GM21367 (cell line): ENCODE results near the gene PRDX4.
"Not testable (repeated sequence)": the region's sequence is repeated elsewhere in the genome, so short reads cannot be mapped to it uniquely, and the experiment has no call there.

Experiments
- ATAC-seq: cut with Tn5 transposase; IDR thresholded peaks from one replicate; pipeline ENCODE4 v1.9.1; 2021; ENCODE audit not compliant: unreplicated experiment

The PRDX4 gene

DNA sequence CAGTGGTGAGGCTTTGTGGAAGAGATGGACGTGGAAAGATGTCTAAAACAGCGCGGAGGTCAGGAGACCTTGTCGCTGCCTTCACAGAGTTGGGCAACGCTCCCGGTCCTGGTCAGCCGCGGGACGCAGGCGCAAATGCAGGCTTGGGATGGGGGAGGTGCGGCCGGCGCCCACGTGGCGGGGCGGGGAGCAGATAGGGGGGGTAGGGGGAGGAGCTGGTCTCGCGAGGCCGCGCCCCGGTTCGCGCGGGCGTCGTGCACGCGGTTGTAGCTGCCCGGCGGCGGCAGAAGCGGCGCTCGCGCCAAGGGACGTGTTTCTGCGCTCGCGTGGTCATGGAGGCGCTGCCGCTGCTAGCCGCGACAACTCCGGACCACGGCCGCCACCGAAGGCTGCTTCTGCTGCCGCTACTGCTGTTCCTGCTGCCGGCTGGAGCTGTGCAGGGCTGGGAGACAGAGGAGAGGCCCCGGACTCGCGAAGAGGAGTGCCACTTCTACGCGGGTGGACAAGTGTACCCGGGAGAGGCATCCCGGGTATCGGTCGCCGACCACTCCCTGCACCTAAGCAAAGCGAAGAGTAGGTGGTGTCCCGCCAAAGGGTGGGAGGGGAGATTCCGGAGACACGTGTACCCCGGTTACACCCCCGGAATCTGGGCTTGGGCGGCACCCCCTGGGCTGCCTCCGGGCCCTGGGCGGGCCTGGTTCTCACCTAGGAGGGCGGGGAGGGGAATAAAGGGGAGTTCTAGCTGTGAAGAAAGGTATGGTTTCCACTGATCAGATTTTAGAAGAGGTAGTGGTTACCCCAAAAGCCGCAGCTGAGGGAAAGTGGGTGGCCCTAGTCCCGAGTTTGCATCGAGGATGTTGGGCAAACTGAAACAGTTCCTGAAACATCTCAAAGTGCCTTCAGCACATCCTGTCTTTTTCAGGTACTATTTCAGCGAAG, at the start of gene PRDX4:
TSS of gene PRDX4 (plus strand) at position 255 of the 939 bp plus-strand sequence. CDS start at position 333, 78 bp downstream.
- ATAC-seq, result peak; percentile 50

DNA sequence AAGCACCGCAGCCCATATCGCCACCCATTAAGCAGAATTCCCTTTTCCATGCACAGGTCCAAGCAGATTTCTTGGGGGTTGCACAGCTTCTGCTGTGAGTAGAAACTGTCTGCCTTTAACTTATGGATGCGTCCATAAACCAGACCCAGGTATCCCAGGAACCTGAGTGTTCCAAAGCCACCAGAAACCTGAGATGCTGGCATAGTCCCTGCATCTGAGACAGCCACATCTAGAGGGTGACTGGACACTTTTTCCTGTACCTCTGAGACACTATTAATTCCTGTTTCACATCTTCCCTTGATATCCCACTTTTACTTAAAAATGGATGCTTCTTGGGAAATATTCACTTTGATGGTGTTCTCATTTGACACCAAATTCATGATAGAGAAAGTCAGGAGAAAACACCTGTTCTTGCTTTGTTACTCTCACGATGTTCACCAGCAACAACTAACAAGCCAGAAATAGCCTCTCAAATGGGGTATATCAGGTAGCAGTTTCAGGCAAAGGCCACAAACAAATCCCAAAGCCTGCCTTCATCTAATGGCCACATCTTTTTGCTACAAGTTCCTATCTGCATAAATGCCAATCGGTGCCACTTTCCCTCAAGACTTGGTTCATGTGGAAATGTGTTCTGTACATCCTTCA, 45.5 kb upstream of the PRDX4 start:
- no peak for ATAC-seq

DNA sequence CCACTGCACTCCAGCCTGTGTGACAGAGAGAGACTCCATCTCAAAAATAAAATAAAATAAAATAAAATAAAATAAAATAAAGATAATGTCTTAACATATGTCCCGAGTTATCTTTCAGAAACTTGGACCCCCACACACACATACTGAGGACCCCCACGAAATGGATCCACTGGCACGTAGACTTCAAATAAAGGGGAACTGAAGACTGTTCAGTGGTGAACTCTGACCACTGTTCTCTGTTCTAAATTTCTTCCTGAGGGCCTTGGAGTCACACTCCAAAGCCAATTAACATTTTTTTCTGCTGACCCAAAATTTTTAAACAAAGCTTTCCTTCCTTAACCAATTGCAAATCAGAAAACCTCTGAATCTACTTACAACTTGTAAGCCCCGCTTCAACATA, 43.5 kb upstream of the PRDX4 start:
- ATAC-seq, result no peak

DNA sequence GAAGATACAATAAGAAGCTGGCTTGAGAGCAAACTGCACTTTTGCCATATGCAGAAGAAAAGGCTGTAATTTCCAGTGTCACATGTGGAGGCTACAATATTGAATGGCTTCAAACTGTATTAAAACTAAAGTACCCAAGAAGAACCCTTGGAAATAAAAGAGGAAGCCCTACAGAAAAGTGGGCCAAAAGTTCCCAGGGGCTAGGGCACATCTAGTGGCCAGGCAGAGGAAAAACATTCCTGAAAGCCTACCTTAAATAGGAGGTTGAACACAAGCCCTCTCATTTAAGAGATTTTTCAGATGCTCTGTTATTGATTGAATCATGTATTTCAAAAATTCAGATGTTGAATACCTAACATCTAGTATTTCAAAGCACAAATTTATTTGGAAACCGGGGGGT, 40.6 kb upstream of the PRDX4 start:
- no peak for ATAC-seq

DNA sequence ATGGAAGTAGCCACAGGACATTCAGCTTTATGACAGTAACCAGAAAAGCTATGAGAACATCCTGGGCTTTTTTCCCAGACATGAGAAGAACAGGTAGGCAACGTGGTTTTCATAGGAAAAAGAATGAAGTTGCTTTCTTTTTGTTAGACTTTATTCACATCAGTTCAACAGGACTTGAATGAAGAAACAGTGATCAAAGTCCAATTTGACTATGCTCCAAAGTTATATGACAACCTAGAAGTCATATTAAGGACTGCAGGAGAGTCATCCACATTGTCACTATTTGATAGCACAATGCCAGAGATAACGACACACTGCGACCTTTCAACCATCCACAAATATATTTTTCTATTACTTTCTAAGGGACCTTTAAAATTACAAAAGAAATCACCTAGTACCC, 39.2 kb upstream of the PRDX4 start:
- ATAC-seq, result no peak

DNA sequence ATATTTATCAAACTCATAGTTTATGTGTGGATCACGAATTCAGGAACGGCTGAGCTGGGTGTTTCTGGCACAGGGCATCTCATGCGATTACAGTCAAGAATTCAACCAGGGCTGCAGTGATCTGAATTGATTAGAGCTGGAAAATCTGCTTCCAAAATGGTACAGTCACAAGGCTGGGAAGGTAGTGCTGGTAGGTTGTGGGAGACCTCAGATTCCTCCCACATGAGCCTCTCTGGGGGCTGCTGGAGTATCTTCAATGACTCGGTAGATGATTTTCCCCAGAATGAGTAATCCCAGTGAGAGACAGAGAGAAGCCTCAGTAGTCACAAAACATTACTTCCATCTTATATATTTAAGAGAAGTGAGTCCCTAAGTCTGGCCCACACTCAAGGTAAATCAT, 36.2 kb upstream of the PRDX4 start:
- no peak for ATAC-seq

DNA sequence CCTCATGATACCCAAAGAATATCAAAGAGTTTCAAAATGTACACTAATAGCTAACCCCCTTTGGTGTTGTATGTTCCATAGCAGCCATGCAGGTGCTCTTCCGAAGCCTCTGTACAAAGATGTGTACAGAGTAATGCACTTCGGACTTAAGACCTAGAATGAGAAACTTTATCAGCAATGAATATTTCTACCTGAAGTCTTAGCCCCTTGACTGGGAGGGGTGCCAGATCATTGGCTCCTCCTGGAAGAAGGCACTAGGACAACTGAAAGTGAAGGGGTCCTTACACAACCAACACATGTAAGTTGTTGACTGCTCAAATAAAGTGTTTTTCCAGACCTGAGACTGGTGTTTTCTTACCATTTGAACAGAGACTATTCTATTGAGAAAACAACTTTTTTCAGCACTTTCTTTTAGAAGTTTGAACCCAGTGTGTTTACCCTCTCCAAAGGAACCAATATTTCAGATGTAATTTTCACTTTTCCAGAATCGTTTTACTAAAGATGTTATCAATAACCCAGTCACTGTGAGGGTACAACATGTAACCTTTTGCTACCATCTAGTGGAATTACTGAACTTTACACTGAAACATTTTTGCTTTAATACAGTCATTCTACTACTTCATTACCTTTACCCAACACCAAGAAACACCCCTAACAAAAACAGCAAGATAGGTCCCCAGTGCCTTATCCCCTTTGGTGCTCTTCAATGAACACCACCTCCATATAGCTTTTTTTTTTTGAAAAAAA, 33.3 kb upstream of the PRDX4 start:
- ATAC-seq, result no peak

DNA sequence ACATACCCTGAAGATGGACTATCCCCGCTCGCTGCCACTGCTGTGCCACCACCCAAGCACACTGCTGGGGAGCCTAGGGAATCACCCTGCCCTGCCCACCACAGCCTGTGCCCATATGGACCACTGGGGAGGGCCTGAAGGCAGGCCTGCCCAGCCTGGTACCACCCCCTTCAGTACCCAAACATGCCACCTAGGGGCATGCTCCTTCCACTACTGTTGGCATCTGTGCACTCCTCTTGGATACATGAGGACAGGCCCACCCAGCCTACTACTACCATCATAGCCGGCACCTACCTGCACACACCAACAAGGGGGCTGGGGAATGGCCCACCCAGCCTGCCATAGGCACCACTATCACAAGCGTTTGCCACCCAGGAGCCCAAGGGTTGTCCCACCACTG, 30.1 kb upstream of the PRDX4 start:
- no peak for ATAC-seq

DNA sequence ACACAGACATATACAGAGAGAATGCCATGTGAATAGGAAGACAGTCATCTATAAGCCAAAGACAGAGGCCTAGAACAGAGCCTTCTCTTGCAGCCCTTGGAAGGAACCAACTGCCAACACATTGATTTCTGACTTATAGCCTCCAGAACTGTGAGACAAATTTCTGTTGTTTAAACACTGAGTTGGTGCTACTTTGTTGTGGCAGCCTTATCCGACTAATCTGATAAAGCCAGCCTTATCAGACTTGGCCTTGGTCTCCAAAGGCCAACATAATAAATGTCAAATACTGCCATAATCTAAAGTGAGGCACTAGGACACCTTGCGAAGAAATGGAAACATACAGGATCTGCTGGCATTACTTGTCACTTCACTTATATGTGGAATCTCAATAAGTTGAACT, 24.3 kb upstream of the PRDX4 start:
- ATAC-seq, result no peak

DNA sequence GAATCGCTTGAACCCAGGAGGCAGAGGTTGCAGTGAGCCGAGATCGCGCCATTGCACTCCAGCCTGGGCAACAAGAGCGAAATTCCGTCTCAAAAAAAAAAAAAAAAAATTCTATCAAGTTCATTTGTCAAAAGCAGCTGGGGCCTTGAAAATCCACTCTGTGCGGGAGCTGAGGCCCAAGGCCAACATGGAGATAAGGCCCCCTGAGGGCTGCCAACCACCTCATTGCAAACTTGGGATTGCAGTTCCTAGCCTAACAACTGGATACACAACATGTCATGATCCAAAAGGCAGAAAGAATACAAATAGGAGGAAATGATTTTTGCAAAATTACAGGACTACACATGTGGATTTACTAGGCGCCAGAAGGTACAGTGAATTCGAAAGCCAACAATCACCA, 22.5 kb upstream of the PRDX4 start:
- ATAC-seq, result no peak

DNA sequence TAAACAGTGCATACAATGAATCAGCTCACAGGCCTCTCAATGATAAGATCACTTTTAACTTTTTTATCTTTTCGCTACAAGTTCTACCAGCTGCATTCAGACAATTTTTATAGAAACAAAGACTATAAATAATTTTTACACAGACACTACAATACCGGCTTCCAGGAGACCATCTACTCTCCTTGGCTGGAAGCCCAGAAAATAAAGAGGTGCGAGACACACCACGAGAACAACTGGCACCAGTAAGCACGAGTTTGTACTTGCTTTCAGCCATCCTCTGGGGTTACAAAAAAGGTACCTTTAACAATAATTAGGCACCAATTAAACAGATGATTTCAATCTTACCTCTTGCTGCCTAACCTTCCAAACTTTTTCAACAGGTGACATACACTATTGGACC, 11.2 kb upstream of the PRDX4 start:
- no peak for ATAC-seq

DNA sequence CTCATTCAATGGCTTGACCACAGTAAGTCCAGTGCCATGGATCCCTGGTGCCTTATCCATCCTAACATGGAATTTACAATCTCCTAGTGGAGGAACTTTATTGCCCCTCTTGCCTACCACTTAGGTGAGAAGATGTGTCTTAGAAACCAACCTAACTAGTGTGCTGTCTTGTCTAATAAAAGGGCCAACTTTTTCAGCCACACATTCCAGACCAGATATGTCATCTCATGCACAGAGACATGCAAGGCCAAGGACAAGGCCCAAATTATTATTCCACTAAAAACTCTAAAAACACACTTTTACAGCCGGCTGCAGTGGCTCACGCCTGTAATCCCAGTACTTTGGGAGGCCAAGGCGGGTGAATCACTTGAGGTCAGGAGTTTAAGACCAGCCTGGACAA, 10.6 kb upstream of the PRDX4 start:
- no peak for ATAC-seq

DNA sequence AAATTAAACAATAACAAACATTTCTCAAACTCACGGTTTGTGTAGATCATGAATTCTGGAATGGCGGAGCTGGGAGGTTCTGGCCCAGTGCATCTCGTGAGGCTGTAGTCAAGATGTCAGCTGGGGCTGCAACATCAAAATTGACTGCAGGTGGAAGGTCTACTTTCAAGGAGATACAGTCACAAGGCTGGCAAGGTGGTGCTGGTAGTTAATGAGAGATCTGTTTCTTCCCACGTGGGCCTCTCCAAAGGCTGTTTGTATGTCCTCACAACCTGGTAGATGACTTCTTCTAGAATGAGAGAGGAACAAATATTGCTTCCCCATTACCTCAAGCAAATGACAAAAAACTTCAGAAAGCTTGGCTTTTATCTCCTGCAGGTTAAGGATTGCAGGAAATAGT, 8.0 kb upstream of the PRDX4 start:
- ATAC-seq, result no peak

DNA sequence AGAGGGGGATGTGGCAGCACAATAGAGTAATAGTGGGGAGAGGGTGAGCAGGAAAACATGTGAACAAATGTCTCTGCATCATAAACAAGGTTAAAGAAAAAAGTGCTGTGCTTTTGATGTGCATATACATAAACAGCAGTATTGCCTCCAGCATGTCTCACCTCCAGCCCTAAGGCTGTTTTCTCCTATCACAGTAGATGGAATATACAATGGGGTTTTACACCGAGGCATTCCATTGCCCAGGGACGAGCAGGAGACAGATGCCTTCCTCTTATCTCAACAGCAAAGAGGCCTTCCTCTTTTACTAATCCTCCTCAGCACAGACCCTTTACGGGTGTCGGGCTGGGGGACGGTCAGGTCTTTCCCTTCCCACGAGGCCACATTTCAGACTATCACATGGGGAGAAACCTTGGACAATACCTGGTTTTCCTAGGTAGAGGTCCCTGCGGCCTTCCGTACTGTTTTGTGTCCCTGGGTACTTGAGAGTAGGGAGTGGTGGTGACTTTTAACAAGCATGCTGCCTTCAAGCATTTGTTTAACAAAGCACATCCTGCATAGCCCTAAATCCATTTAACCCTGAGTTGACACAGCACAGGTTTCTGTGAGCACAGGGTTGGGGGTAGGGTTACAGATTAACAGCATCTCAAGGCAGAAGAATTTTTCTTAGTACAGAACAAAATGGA, 7.1 kb upstream of the PRDX4 start:
- ATAC-seq, result not testable (repeated sequence)

DNA sequence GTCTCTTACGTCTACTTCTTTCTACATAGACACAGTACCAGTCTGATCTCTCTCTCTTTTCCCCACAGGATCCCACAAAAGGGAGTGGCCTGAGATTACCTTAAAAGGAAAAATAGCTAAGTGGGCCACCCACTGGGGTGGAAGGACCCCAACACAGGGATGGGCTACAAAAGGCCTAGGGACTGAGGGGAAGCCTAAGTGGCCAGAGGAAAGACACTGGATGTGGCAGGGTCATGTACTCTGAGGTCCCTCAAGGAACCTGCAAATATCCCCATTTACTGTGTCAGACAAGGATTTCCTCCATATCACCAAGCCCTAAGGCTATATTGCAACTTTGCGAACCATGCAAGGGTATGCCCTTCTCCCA, 6.5 kb upstream of the PRDX4 start:
- no peak for ATAC-seq

DNA sequence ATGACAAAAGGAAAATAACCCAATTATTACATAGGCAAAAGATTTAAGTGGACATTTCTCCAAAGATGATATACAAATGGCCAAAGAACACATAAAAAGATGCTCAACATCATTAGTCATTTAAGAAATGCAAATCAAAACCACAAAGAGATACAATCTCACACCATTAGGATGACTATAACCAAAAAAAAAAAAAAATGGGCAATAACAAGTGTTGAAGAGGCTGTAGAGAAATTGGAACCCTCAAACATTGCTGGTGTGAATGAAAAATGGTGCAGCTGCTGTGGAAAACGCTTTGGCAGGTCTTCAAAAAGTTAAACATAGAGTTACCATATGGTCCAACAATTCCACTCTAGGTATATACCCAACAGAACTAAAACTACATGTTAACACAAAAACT, 5.6 kb upstream of the PRDX4 start:
- no peak for ATAC-seq

DNA sequence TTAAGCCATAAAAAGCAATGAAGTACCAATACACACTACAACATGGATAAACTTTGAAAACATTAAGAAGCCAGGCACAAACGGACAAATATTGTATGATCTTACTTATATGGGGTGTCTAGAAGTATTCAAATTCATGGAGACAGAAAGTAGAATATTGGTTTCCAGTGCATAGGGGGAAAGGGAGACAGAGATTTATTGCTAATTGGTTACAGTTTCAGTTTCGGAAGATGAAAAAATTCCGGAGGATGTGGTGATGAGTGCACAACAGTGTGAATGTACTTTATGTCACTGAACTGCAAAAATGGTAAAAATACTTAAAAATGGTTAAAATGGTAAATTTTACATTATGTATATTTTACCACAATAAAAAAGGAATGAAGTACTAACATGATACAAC, 5.1 kb upstream of the PRDX4 start:
- ATAC-seq, result peak; percentile 47

DNA sequence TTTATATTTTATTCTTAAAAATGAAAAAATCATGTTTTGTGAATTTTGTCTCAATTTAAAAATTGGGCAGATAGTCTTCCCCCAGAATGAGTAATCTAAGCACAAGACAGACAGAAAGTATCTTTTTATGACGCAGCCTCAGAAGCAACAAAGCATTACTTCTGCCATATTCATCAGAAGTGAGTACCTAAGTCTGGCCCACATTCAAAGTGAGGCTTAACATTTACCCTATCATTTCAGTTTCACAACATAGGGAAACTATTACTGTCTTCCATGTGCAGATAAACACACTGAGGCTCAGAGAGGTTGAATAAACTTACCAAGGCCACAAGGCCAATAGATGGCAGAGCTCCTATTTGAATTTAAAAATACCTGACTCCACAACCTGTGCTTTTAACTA, 4.4 kb upstream of the PRDX4 start:
- ATAC-seq, result peak; percentile 53

DNA sequence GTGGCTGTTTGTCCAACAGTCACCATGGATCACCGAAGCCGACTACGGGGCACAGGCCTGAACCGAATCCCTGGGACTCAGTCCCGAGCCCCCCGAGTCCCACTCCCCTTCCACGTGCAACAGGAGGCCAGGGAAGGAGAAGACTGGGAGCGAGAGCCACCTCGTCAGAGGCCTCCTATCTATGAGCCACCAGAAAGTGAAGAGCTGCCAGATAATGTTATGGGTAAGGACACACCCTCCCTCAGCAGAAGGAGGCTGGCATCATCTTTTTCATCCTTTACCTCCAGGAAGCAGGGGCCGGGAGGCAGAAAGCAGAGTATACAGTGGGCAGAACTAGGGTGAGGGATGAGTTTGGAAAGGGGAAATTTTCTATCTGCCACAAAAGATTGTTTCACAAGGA, 2.8 kb upstream of the PRDX4 start:
- ATAC-seq, result no peak

DNA sequence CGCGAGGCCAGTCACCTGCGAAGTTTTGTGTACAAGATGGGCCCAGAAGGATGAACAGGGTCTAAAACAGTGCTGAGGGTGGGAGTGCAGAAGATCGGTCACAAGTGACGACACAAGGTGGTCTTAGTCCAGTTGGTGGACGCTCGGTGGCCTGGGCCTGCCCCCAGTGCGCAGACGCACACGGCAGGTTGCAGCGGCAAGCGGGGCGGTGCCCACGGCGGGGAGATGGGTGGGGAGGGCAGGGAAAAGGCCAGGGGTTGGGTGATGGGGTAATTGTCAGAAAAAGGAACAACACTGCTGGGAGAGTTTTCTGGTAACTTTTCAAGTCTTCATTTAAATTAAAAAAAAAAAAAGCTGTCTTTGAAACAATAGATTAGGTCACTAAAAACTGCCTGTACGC, 1.0 kb upstream of the PRDX4 start:
- ATAC-seq, result no peak

DNA sequence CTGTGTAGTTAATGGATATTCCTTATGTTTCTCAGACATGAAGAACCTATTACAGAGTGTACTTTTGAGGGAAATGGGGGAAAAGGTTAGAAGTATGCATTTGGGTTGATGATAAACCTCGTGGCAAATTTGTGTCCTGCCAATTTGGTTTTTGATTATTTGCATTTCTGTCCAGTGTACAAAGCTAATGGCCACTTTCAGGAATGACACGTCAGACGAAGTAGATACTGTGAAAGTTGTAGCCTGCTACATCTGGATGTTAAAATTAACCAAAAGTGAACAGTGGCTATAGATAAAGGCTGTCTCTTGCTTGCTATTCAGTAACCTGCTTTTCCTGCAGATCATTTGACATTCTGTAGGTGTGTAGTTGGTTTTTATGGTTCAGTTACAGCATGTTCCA, 1.0 kb downstream of the PRDX4 start:
- peak; percentile 34 for ATAC-seq
